Heart right ventricle (tissue), 16 donors: ENCODE measurements around the gene SLC18A2. TPM values are rescaled to one million over a fixed set of nuclear protein-coding genes. Genes with fewer than 3 reads are reported as not detected.
"Not testable (repeated sequence)": the region's sequence is repeated elsewhere in the genome, so short reads cannot be mapped to it uniquely, and the experiment has no call there.

Experiments used
- ATAC-seq, 8 donors: fragments of 200-7000 bp; cut with Tn5 transposase; one replicate each; pipeline ENCODE4 v1.9.1; 2020; ENCODE audit warnings: mild to moderate bottlenecking in 8 of 8, moderate library complexity in 8 of 8, moderate number of reproducible peaks in 1 of 8
- DNase-seq, 2 donors: peaks; one replicate each; pipeline ENCODE4 v3.0.0-alpha.2; 2020
- H3K27ac ChIP-seq, 10 donors: fragments of 200-600 bp; sonication (generic) in 2 of 10; one replicate each; pipeline versions ENCODE4 v1.5.0 to v1.8.0; 2020 to 2022; ENCODE audit warnings: mild to moderate bottlenecking in 3 of 10
- H3K27me3 ChIP-seq, 7 donors: fragments of 200-600 bp; one replicate each; pipeline ENCODE4 v1.8.0; 2021 to 2022; ENCODE audit warnings: mild to moderate bottlenecking in 2 of 7
- H3K36me3 ChIP-seq, 9 donors: fragments of 200-600 bp; sonication (generic) in 1 of 9; one replicate each; pipeline versions ENCODE4 v1.5.0 to v1.8.0; 2020 to 2022; ENCODE audit warnings: mild to moderate bottlenecking in 2 of 9
- H3K4me1 ChIP-seq, 9 donors: fragments of 200-600 bp; sonication (generic) in 1 of 9; one replicate each; pipeline versions ENCODE4 v1.5.0 to v1.8.0; 2020 to 2022; ENCODE audit warnings: mild to moderate bottlenecking in 4 of 9
- H3K4me3 ChIP-seq, 10 donors: fragments of 200-600 bp; sonication (generic) in 2 of 10; one replicate each; pipeline versions ENCODE4 v1.5.0 to v1.8.0; 2020 to 2022; ENCODE audit warnings: mild to moderate bottlenecking in 7 of 10, moderate library complexity in 2 of 10
- H3K9me3 ChIP-seq, 11 donors: fragments of 200-600 bp in 10 of 11; sonication (generic) in 2 of 11; one replicate each; pipeline versions ENCODE4 v1.5.0 to v1.8.0; 2013 to 2022; ENCODE audit warnings: mild to moderate bottlenecking in 2 of 11, control low read depth in 1 of 11, moderate library complexity in 1 of 11
- WGBS, 2 donors: extraction: QIAGEN DNeasy Blood & Tissue Kit; methylation state at CpG; one replicate each; pipeline ENCODE4 v1.1.7; 2013; ENCODE audit warnings: inconsistent platforms in 1 of 2; 5-methylcytosine and 5-hydroxymethylcytosine counted together
- intact Hi-C, 10 donors: fragments of 100-400 bp; cut with DNase I; formaldehyde crosslinking; loops; one replicate each; pipeline versions ENCODE4 v1.11.1 to v1.14.2; 2022
- polyA plus RNA-seq, 2 donors: library from polyadenylated mRNA; stranded (reverse); fragments of 200-250 nt; gene quantifications; one replicate each; pipeline ENCODE4 v1.2.3, GENCODE V29; 2013
- total RNA-seq, 10 donors: library from RNA; stranded (reverse); fragmentation: NEBNext Ultra II Directional in 3 of 10; extraction: Animal tissue kit (Norgen Biotek cat#: 25700) in 3 of 10; gene quantifications; one replicate each; pipeline versions ENCODE4 v1.2.1 to v1.2.4, GENCODE V29; 2021 to 2023
- TF ChIP-seq, protein P1 (sequence below), 9 donors: fragments of 200-600 bp; sonication (generic) in 2 of 9; IDR thresholded peaks; one replicate each; pipeline versions ENCODE4 v1.5.0 to v1.8.0; 2021 to 2022; ENCODE audit warnings: antibody characterized with exemption in 9 of 9, mild to moderate bottlenecking in 5 of 9, moderate library complexity in 1 of 9
- donor health status: Arrhythmogenic right ventricular cardiomyopathy.
- donor health status: ischemic (EF 13 %, LVEDD 7.1; RV severe dilation, severe dysfunction).
- donor health status: healthy with polysubstance abuse.
- donor health status: DM: no; HTN: yes; CAD: no.
- donor health status: DM: no; HTN: no; CAD: no.
- donor health status: ischemic (EF 25% LVEDD 6.9; RV normal size, moderate dysfunction).
- donor health status: ischemic (EF 25% LVEDD 5.7; RV mildly dilated, moderate dysfunction).
- donor health status: healthy.
- donor health status: DM: yes; HTN: yes; CAD: no.
- donor health status: Ischemic cardiomyopathy.
- donor health status: ischemic (EF 35%, LVEDD 5.7; RV mildly dilated, moderate dysfunction).
- donor health status: nonischemic (EF 11% LVEDD 7.7; RV severe dilation, severe dysfunction).
- donor health status: DM: yes; HTN: yes; CAD: no.
- donor health status: PGD.
- donor health status: ischemic (EF 29% LVEDD 5.4; RV normal size, mild dysfunction).
- donor health status: nonischemic (EF 23%, LVEDD 6.1; RV moderate dilation, normal function).

SLC18A2 gene
- total and polyA plus RNA-seq, 12 donors: 0.07 to 0.47 (median 0.18) TPM; not detected in 1

DNA sequence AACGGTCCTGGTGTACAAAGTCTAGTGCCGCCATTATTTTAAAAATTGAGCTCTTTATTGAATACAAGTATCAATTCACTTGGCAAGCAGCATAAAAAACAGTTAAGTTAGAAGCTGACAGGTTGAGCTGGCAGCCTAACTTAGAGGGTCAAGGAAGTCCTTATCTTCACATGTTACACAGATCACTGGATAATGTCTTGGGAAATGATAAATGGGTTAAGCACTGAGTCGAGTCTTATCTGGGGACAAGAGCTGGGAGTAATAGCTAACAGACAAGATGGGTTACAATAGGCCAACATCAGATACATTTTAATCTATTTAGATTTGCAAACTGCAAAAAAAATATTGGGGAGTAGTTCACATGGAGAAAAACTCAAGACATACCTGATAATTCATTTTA, 34.2 kb downstream of the SLC18A2 start:
- TF ChIP-seq, protein P1, sequence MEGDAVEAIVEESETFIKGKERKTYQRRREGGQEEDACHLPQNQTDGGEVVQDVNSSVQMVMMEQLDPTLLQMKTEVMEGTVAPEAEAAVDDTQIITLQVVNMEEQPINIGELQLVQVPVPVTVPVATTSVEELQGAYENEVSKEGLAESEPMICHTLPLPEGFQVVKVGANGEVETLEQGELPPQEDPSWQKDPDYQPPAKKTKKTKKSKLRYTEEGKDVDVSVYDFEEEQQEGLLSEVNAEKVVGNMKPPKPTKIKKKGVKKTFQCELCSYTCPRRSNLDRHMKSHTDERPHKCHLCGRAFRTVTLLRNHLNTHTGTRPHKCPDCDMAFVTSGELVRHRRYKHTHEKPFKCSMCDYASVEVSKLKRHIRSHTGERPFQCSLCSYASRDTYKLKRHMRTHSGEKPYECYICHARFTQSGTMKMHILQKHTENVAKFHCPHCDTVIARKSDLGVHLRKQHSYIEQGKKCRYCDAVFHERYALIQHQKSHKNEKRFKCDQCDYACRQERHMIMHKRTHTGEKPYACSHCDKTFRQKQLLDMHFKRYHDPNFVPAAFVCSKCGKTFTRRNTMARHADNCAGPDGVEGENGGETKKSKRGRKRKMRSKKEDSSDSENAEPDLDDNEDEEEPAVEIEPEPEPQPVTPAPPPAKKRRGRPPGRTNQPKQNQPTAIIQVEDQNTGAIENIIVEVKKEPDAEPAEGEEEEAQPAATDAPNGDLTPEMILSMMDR (IDR thresholded peaks at IDR 0.05): no peak
- intact Hi-C loops: no loop called here
- Histone ChIP-seq H3K27ac (no peak overlapping the region), H3K27me3 (no peaks in the 10 kb centered on the region), H3K9me3 (no peaks in the 10 kb centered on the region), H3K4me1 (no peaks in the 10 kb centered on the region), H3K4me3 (no peak overlapping the region), H3K36me3 (no peaks in the 10 kb centered on the region)
- no peak for ATAC-seq
- WGBS, 2 donors: 70% methylated on average over 3 of the region's 3 CpGs
- no peak for DNase-seq

DNA sequence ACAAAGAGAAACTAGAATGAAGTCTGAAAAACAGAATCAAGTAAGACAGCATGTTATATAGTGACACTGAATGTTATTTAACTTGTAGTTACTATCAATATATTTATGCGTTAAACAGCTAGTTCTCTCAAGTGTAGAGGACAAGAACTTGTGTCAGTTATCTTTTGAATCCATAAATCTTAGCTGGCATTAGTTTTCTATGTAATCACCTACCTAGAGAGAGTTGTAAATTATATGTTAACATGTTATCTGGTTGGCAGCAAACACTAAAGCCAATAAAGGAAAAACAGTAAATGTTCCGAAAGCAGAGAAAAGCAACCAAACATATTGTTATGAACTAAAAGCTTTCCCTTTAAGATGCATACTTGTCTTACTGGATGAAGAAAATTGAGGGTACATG, 36.8 kb downstream of the SLC18A2 start:
- Histone ChIP-seq H3K36me3 (peaks cover 0 to 5% (median 0%) of the 10 kb centered on the region in 9 donors), H3K4me1 (no peaks in the 10 kb centered on the region), H3K9me3 (no peaks in the 10 kb centered on the region), H3K27ac (no peak overlapping the region), H3K27me3 (no peaks in the 10 kb centered on the region), H3K4me3 (no peak overlapping the region)
- intact Hi-C loops: no loop called here
- WGBS, 2 donors: 95% methylated on average over 2 of the region's 2 CpGs
- no peak for DNase-seq
- ATAC-seq: no peak
- TF ChIP-seq, protein P1 (IDR thresholded peaks at IDR 0.05): no peak

DNA sequence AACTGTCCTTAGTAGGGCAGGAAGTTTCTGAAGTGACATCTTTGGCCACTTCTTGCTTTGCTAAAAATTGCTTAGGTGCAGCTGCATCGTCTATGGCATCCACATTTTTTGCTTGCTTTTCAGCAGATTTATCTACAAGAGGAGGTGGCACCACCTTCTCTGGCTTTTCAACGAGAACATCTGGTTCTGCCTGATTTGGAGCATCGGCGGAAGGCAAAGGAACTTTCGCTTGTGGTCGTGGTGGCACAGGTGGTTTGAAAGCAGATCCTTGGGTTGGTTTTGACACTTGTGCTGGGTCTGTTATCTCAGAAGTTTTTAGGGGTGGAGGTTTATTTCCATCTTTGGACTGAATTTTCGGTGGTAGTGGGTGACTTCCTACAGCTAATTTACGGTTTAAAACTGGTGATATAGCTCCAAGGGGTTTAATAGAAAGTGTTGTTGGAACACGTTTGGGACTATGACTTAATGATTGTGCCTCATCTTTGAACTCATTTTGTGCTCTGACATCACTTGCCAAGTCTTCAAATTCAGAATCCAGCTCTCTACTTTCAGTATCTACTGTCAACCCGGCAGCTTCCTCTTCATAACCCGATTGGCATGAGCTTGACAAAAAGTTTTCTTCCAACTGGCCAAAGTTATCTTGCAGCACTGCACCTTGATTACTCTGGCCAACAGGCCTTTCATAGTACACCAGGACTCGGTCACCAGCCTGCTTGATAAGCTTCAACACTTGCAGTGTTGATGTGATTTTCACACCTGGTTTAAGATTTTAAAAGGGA, 44.0 kb downstream of the SLC18A2 start:
- Histone ChIP-seq H3K27ac (no peak overlapping the region), H3K27me3 (no peaks in the 10 kb centered on the region), H3K4me3 (no peak overlapping the region), H3K9me3 (no peaks in the 10 kb centered on the region), H3K4me1 (peaks cover 0 to 3% (median 0%) of the 10 kb centered on the region in 9 donors), H3K36me3 (peaks cover 0 to 63% (median 27%) of the 10 kb centered on the region in 9 donors)
- 85 to 90% methylated on average over 12 of the region's 12 CpGs for WGBS, 2 donors
- intact Hi-C loops: no loop called here
- TF ChIP-seq, protein P1 (IDR thresholded peaks at IDR 0.05): no peak
- no peak for DNase-seq
- ATAC-seq: no peak

DNA sequence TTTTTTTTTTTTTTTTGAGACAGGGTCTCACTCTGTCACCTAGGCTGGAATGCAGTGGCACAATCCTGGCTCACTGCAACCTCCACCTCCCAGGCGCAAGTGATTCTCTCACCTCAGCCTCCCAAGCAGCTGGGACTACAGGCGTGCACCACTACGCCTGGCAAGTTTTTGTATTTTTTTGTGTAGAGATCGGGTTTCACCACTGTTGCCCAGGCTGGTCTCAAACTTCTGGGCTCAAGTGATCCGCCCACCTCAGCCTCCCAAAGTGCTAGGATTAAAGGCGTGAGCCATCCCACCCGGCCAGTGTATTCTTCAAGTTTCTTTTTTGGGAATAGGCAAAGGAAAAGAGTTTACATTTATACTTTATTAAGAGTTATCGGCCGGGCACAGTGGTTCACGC, 50.0 kb downstream of the SLC18A2 start:
- ATAC-seq, H3K27ac ChIP-seq, H3K9me3 ChIP-seq, H3K4me3 ChIP-seq, H3K27me3 ChIP-seq, DNase-seq, intact Hi-C loops: not testable (repeated sequence)
- H3K36me3 ChIP-seq: peaks cover 0 to 36% (median 8%) of the 10 kb centered on the region in 9 donors
- H3K4me1 ChIP-seq: peaks cover 0 to 15% (median 0%) of the 10 kb centered on the region in 9 donors
- WGBS, 2 donors: 96 to 97% methylated on average over 10 of the region's 10 CpGs

DNA sequence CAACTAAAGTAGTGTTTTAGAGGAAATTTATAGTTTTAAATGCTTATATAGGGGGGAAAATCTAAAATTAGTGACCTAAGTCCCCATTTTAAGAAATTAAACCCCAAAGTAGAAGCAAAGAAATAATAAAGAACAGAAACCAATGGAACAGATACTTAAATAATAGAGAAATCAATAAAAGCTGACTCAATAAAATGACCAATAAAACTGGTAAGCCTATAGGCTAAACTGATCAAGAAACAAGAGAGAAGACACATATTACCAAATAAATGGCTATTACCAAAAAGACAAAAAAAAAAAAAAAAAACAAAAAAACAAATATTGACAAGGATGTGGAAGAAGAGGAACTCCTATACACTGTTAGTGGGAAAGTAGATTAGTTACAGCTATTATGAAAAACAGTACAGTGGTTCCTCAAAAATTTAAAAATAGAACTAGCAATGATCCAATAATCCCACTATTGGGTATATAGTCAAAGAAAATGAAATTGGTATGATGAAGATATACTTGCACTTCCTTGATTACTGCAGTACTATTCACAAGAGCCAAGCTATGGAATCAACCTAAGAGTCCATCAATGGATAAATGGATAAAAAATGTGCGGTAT, 53.2 kb downstream of the SLC18A2 start:
- Histone ChIP-seq H3K4me3 (no peak overlapping the region), H3K36me3 (peaks cover 0 to 13% (median 6%) of the 10 kb centered on the region in 9 donors), H3K27me3 (no peaks in the 10 kb centered on the region), H3K27ac (no peak overlapping the region), H3K4me1 (peaks cover 0 to 15% (median 0%) of the 10 kb centered on the region in 9 donors), H3K9me3 (peaks cover 0 to 5% (median under 1%) of the 10 kb centered on the region in 11 donors)
- DNase-seq: no peak
- WGBS, 2 donors: 97 to 100% methylated on average over 1 of the region's 1 CpG
- no peak for ATAC-seq
- TF ChIP-seq, protein P1 (IDR thresholded peaks at IDR 0.05): no peak
- intact Hi-C loops: no loop called here
